GM21723 (cell line): ENCODE data around the gene IPO4.
A peak's percentile ranks its signal among the peaks of the same experiment; 100 is the strongest.

Experiments
- ATAC-seq: cut with Tn5 transposase; IDR thresholded peaks from one replicate; pipeline ENCODE4 v1.9.1; 2021; ENCODE audit warnings: mild to moderate bottlenecking, moderate library complexity; ENCODE audit not compliant: unreplicated experiment

IPO4 gene

GRCh38 chr14:24135834-24136683, 52.6 kb downstream of the IPO4 start, which contains the start of gene PSME1:
PSME1 (plus strand) TSS chr14:24136194; CDS start chr14:24136263, 69 bp downstream.
- peak; percentile 76 for ATAC-seq

- peak; percentile 11 for ATAC-seq
Measured at GRCh38 chr14:24135584-24135833, 53.1 kb downstream of the IPO4 start.

GRCh38 chr14:24133735-24134134, 54.9 kb downstream of the IPO4 start:
- ATAC-seq, result no peak

- no peak for ATAC-seq
Measured at GRCh38 chr14:24132976-24133375, 55.6 kb downstream of the IPO4 start.

GRCh38 chr14:24132061-24132685, 56.4 kb downstream of the IPO4 start:
- no peak for ATAC-seq

GRCh38 chr14:24131549-24131966, 57.1 kb downstream of the IPO4 start:
- ATAC-seq, result no peak

GRCh38 chr14:24130717-24131548, 57.7 kb downstream of the IPO4 start:
- ATAC-seq, result no peak

- no peak for ATAC-seq
Measured at GRCh38 chr14:24130380-24130716, 58.3 kb downstream of the IPO4 start, which contains the start of gene FITM1. FITM1 (plus strand) TSS chr14:24130659; CDS start chr14:24131564, 905 bp downstream.
